WTC11 (cell line): ENCODE results near the gene BMP5.

Experiments used
- JUN ChIP-seq: sonication (generic); formaldehyde crosslinking; IDR thresholded peaks from 2 replicates; pipeline ENCODE4 v1.8.0; 2023; ENCODE audit warnings: mild to moderate bottlenecking, missing genetic modification reagents
- NR1H2 ChIP-seq: sonication (generic); formaldehyde crosslinking; IDR thresholded peaks from 2 replicates; pipeline ENCODE4 v1.9.0; 2021; ENCODE audit warnings: mild to moderate bottlenecking, moderate library complexity, missing genetic modification reagents
- NR2C2 ChIP-seq: sonication (generic); formaldehyde crosslinking; IDR thresholded peaks from 2 replicates; pipeline ENCODE4 v1.8.0; 2022; ENCODE audit warnings: mild to moderate bottlenecking, missing genetic modification reagents
- NR3C1 ChIP-seq: sonication (generic); formaldehyde crosslinking; conservative IDR thresholded peaks from 2 replicates; pipeline ENCODE4 v1.8.1; 2023; ENCODE audit warnings: low read depth, mild to moderate bottlenecking, missing genetic modification reagents
- PRDM15 ChIP-seq: sonication (generic); formaldehyde crosslinking; IDR thresholded peaks from 2 replicates; pipeline ENCODE4 v1.8.0; 2022; ENCODE audit warnings: missing genetic modification reagents
- TEAD1 ChIP-seq: sonication (generic); formaldehyde crosslinking; IDR thresholded peaks from 2 replicates; pipeline ENCODE4 v1.8.0; 2022; ENCODE audit warnings: mild to moderate bottlenecking, missing genetic modification reagents
- TF ChIP-seq, protein P1 (sequence below): fragments of 200-600 bp; IDR thresholded peaks from 2 replicates; pipeline ENCODE4 v1.8.0; 2022; ENCODE audit warnings: antibody characterized with exemption
- TF ChIP-seq, protein P2 (sequence below): fragments of 250-450 bp; sonication (Bioruptor Pico); IDR thresholded peaks from 2 replicates; pipeline ENCODE4 v1.9.0; 2021; ENCODE audit warnings: moderate library complexity, mild to moderate bottlenecking, inconsistent platforms, borderline replicate concordance
- TF ChIP-seq, protein P3 (sequence below): sonication (generic); formaldehyde crosslinking; IDR thresholded peaks from 2 replicates; pipeline ENCODE4 v1.8.1; 2022; ENCODE audit warnings: mild to moderate bottlenecking, moderate library complexity, missing genetic modification reagents

DNA sequence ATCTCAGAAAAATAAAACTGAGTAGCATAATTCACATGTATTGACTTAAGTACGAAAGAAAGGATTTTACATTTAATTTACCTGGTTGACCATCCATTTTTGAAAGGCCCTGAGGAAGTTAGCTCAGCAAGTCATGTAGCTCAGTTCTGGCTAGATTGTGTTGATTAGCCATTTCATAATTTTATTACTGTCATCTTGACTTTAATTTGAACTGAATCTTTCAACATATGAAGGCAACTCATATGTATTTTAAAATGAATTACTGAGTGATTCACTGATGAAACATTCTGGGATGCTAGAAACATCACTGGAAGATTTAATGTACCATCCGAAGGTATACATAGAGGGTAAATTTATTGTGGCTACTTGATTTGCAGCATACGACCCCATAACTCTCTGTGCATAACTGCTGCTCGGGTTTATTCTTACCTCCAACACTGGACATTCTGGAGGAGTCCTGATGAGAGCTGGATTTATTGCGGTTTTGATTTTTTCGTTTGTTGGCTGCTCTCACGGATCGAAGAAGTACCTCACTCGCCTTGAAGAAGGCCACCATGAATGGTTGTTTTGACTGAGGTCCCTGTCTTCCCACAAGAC is 101.7 kb downstream of the BMP5 start:
- TF ChIP-seq, protein P1, sequence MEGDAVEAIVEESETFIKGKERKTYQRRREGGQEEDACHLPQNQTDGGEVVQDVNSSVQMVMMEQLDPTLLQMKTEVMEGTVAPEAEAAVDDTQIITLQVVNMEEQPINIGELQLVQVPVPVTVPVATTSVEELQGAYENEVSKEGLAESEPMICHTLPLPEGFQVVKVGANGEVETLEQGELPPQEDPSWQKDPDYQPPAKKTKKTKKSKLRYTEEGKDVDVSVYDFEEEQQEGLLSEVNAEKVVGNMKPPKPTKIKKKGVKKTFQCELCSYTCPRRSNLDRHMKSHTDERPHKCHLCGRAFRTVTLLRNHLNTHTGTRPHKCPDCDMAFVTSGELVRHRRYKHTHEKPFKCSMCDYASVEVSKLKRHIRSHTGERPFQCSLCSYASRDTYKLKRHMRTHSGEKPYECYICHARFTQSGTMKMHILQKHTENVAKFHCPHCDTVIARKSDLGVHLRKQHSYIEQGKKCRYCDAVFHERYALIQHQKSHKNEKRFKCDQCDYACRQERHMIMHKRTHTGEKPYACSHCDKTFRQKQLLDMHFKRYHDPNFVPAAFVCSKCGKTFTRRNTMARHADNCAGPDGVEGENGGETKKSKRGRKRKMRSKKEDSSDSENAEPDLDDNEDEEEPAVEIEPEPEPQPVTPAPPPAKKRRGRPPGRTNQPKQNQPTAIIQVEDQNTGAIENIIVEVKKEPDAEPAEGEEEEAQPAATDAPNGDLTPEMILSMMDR, result no peak
- TF ChIP-seq JUN (CRISPR knock-in tag) (no peak), NR2C2 (CRISPR knock-in tag) (no peak), PRDM15 (no peak), NR1H2 (CRISPR knock-in tag) (no peak), TEAD1 (no peak), NR3C1 (CRISPR knock-in tag) (no peak)
- TF ChIP-seq, protein P2, sequence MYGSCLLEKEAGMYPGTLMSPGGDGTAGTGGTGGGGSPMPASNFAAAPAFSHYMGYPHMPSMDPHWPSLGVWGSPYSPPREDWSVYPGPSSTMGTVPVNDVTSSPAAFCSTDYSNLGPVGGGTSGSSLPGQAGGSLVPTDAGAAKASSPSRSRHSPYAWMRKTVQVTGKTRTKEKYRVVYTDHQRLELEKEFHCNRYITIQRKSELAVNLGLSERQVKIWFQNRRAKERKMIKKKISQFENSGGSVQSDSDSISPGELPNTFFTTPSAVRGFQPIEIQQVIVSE (CRISPR knock-in tag), result no peak
- TF ChIP-seq, protein P3, sequence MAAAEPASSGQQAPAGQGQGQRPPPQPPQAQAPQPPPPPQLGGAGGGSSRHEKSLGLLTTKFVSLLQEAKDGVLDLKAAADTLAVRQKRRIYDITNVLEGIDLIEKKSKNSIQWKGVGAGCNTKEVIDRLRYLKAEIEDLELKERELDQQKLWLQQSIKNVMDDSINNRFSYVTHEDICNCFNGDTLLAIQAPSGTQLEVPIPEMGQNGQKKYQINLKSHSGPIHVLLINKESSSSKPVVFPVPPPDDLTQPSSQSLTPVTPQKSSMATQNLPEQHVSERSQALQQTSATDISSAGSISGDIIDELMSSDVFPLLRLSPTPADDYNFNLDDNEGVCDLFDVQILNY (CRISPR knock-in tag), result no peak
